Activated CD4-positive, alpha-beta T cell treated with anti-CD3 and anti-CD28 coated beads, Interleukin-10, Interleukin-2, amounts not matched to agents 100 ng/mL and 50 ng/mL, durations not matched to agents 16 hours and 8 hours (primary cell): ENCODE measurements around the gene MEPCE.

ENCODE experiments used
- DNase-seq: peaks from one replicate; pipeline ENCODE4 v3.0.0-alpha.2; 2020

Gene MEPCE

GRCh38 chr7:100407285-100408180, 22.1 kb upstream of the MEPCE start:
- peak; percentile 71 for DNase-seq

GRCh38 chr7:100411101-100411500, 18.5 kb upstream of the MEPCE start:
- DNase-seq, result no peak

GRCh38 chr7:100413346-100413745, 16.3 kb upstream of the MEPCE start:
- DNase-seq, result no peak

- DNase-seq, result no peak
These were observed 15.7 kb upstream of the MEPCE start for GRCh38 chr7:100413889-100414288.

- DNase-seq, result no peak
These were observed 14.2 kb upstream of the MEPCE start for GRCh38 chr7:100415448-100415847.

GRCh38 chr7:100418930-100419659, 10.5 kb upstream of the MEPCE start:
- no peak for DNase-seq

GRCh38 chr7:100419660-100420226, 9.9 kb upstream of the MEPCE start:
- no peak for DNase-seq

- DNase-seq, result no peak
These were observed 6.3 kb upstream of the MEPCE start for GRCh38 chr7:100423315-100423714.

GRCh38 chr7:100425347-100425746, 4.3 kb upstream of the MEPCE start:
- DNase-seq, result no peak

- DNase-seq, result no peak
These were observed 3.1 kb upstream of the MEPCE start for GRCh38 chr7:100426516-100426915.

GRCh38 chr7:100427762-100428198, 1.9 kb upstream of the MEPCE start:
- DNase-seq, result no peak

- DNase-seq, result peak; percentile 98
These were observed 1.2 kb upstream of the MEPCE start, which contains the start of gene ZCWPW1 for GRCh38 chr7:100428199-100428966. TSS of gene ZCWPW1 (minus strand) at chr7:100428703. CDS start at chr7:100420649, 8,054 bp downstream.

- DNase-seq, result peak; percentile 100
These were observed 529 bp upstream of the MEPCE start for GRCh38 chr7:100428967-100429636.

- DNase-seq, result peak; percentile 28
These were observed 1.1 kb downstream of the MEPCE start for GRCh38 chr7:100430493-100431285.

GRCh38 chr7:100431286-100431735, 1.7 kb downstream of the MEPCE start:
- no peak for DNase-seq

- DNase-seq, result no peak
These were observed 2.4 kb downstream of the MEPCE start for GRCh38 chr7:100432053-100432452.

- no peak for DNase-seq
These were observed 3.1 kb downstream of the MEPCE start for GRCh38 chr7:100432621-100433275.

- DNase-seq, result no peak
These were observed 3.6 kb downstream of the MEPCE start for GRCh38 chr7:100433276-100433591.

GRCh38 chr7:100433592-100434296, 4.1 kb downstream of the MEPCE start:
- DNase-seq, result no peak
